A673 (cell line): ENCODE data around the gene NHEJ1.

ENCODE experiments used
- EZH2 ChIP-seq: fragments of 200-600 bp; sonication (generic); IDR thresholded peaks from 2 replicates; pipeline ENCODE4 v1.6.1; 2017; ENCODE audit warnings: borderline replicate concordance, low read depth, mild to moderate bottlenecking, mixed read lengths, antibody characterized with exemption, low read length; ENCODE audit not compliant: poor library complexity, severe bottlenecking
- TF ChIP-seq, protein P1 (sequence below): fragments of 300-800, 200-600 bp; sonication (generic); conservative IDR thresholded peaks from 2 replicates; pipeline ENCODE4 v1.5.1; 2017; ENCODE audit warnings: low read depth, mild to moderate bottlenecking, antibody characterized with exemption, low read length, moderate library complexity, mixed read lengths

DNA sequence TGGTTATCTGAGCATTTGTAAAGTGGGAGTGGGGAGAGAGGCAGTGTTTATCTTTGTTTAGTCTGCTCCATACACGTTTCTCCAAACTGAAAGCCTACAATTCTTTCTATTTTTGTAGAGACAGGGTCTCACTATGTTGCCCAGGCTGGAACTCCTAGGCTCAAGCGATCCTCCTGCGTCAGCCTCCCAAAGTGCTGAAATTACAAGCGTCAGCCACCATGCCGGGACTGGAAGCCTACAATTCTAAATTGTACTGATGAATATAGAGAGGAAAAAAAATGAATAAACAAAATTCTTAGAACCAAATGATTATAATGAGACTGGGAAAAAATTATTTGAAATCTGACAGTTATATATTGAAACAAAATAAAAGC lies 44.5 kb upstream of the NHEJ1 start:
- TF ChIP-seq, protein P1, sequence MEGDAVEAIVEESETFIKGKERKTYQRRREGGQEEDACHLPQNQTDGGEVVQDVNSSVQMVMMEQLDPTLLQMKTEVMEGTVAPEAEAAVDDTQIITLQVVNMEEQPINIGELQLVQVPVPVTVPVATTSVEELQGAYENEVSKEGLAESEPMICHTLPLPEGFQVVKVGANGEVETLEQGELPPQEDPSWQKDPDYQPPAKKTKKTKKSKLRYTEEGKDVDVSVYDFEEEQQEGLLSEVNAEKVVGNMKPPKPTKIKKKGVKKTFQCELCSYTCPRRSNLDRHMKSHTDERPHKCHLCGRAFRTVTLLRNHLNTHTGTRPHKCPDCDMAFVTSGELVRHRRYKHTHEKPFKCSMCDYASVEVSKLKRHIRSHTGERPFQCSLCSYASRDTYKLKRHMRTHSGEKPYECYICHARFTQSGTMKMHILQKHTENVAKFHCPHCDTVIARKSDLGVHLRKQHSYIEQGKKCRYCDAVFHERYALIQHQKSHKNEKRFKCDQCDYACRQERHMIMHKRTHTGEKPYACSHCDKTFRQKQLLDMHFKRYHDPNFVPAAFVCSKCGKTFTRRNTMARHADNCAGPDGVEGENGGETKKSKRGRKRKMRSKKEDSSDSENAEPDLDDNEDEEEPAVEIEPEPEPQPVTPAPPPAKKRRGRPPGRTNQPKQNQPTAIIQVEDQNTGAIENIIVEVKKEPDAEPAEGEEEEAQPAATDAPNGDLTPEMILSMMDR, result no peak
- TF ChIP-seq EZH2, result no peak
